Measurements from ENCODE around the gene MRPS27. TPM values are rescaled to one million over a fixed set of nuclear protein-coding genes. Genes with fewer than 3 reads are reported as not detected.
A peak's percentile ranks its signal among the peaks of the same experiment; 100 is the strongest.

The MRPS27 gene
- total and polyA plus RNA-seq, 2 experiments from 2014 or later = 36.4 to 58.5 TPM

DNA sequence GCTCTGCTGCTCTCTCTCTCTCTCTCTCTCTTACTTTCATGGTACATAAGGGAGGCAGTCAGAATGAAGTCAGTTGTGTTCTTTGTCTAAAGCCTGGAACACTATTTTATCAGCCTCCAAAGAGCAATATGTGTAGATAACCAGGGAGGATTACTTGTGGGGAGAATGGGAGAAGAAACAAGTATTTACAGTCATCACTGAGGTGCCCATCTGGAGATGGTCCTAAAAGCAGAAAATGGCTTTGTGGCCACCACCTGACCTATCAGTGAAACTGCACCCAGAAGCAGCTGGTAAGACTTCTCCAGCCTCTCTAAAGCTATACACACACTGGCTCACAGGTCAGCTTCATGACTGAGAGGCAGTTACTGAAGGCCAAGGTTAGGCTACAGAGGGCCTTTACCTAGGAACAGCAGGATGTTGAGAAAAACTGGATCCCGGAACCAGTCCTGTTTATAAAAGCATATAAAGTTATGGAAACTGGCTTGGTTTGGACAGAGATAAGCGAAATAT is 75.1 kb downstream of the MRPS27 start:
- Histone ChIP-seq H3K9ac (no peak overlapping the region), H3K79me2 (ENCODE audit: insufficient read depth) (peaks cover 44% of the 10 kb centered on the region), H3K27ac (no peak overlapping the region), H3K4me2 (ENCODE audit: unreplicated experiment) (no peak overlapping the region), H3K36me3 (ENCODE audit: low read depth) (no peaks in the 10 kb centered on the region), H2AFZ (no peak overlapping the region), H3K9me3 (ENCODE audit: low read depth) (no peaks in the 10 kb centered on the region), H4K20me1 (ENCODE audit: insufficient read depth) (no peaks in the 10 kb centered on the region), H3K27me3 (replicated peaks; ENCODE audit: insufficient read depth) (no peaks in the 10 kb centered on the region), H3K4me1 (ENCODE audit: insufficient read depth) (peaks cover 57% of the 10 kb centered on the region), H3F3A (ENCODE audit: insufficient read depth) (peaks cover 35% of the 10 kb centered on the region), H3K9me2 (ENCODE audit: insufficient read depth) (no peaks in the 10 kb centered on the region), H3K4me3 (no peak overlapping the region)
- WGBS, 2 experiments (ENCODE audit: low coverage in 1 of 2, low lambda C conversion rate in 2 of 2, missing lambda C conversion rate in 2 of 2) = 96 to 97% methylated on average over 2 of the region's 2 CpGs
- in situ Hi-C loops (cut with MboI) = no loop called here
- DNase-seq = peak; percentile 78
- TF ChIP-seq EZH2phosphoT487 (IDR thresholded peaks at IDR 0.05; ENCODE audit: insufficient read depth, low read depth) (no peak), EZH2 (IDR thresholded peaks at IDR 0.05; ENCODE audit: insufficient read depth, poor library complexity, severe bottlenecking) (no peak)

DNA sequence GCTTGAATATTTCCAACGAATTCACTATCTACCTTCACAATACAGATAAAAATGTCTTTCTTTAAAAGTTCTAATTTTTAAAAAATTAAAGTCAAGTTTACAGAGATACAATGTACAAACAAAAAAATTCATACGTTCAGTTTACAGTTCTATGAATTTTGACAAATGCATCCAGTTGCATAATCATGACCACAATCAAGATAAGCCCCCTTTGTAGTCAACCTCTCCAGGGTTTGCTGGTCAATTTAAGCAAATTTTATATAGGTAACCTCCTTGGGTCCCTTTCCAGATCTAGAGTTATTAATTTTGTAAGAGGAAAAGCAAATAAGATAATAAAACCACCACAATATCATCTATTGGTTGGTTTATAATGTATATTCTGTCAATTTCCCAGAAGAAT is 76.3 kb downstream of the MRPS27 start:
- no peak overlapping the region for H2AFZ ChIP-seq
- in situ Hi-C loops (cut with MboI) = no loop called here
- peaks cover 28% of the 10 kb centered on the region for H3F3A ChIP-seq (ENCODE audit: insufficient read depth)
- no peaks in the 10 kb centered on the region for H3K27me3 ChIP-seq (replicated peaks; ENCODE audit: insufficient read depth)
- DNase-seq = no peak
- no peaks in the 10 kb centered on the region for H3K36me3 ChIP-seq (ENCODE audit: low read depth)
- peaks cover 50% of the 10 kb centered on the region for H3K4me1 ChIP-seq (ENCODE audit: insufficient read depth)
- no peaks in the 10 kb centered on the region for H3K9me3 ChIP-seq (ENCODE audit: low read depth)
- H3K4me3 ChIP-seq = no peak overlapping the region
- H3K27ac ChIP-seq = no peak overlapping the region
- no peaks in the 10 kb centered on the region for H4K20me1 ChIP-seq (ENCODE audit: insufficient read depth)
- H3K9ac ChIP-seq = no peak overlapping the region
- no peak overlapping the region for H3K4me2 ChIP-seq (ENCODE audit: unreplicated experiment)
- 89 to 97% methylated on average over 2 of the region's 2 CpGs for WGBS, 2 experiments (ENCODE audit: low coverage in 1 of 2, low lambda C conversion rate in 2 of 2, missing lambda C conversion rate in 2 of 2)
- no peak for TF ChIP-seq EZH2 (IDR thresholded peaks at IDR 0.05; ENCODE audit: insufficient read depth, poor library complexity, severe bottlenecking)
- TF ChIP-seq EZH2phosphoT487 (IDR thresholded peaks at IDR 0.05; ENCODE audit: insufficient read depth, low read depth) = no peak
- peaks cover 47% of the 10 kb centered on the region for H3K79me2 ChIP-seq (ENCODE audit: insufficient read depth)
- no peaks in the 10 kb centered on the region for H3K9me2 ChIP-seq (ENCODE audit: insufficient read depth)

DNA sequence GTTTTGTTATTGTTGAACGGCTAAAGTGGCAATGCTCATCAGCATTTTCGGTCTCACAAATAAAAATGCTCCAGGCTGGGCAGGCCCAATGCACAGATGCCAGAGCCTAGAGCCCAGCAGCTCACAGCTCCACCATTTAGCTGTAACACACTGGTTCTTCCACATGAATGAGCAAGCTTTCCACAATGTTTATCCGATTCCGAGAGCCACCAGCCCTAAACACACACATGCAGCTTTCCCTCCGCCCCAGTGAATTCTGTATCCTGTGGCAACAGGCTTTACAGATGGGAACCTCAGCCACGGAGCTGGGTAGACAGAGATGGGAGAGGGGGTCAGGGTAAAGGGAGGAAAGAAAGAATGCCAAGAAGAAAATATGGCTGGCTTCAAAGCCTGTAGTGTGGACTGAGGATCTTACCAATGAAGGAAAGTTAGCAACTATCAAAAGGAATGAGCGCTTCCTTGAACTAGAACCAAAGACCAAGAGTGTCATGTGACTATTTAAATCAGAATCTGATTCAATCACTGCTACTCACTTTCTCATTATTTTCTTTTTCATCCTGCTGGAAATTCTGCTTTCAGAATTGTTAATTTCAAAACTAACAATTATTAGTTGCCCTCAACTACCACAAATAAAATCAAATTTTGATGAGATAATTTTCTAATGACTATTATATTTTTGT is 77.1 kb downstream of the MRPS27 start:
- Histone ChIP-seq H3K27ac (no peak overlapping the region), H3K4me2 (ENCODE audit: unreplicated experiment) (no peak overlapping the region), H3K4me3 (no peak overlapping the region), H3K79me2 (ENCODE audit: insufficient read depth) (peaks cover 47% of the 10 kb centered on the region), H3K4me1 (ENCODE audit: insufficient read depth) (peaks cover 43% of the 10 kb centered on the region), H2AFZ (no peak overlapping the region), H3K9me3 (ENCODE audit: low read depth) (no peaks in the 10 kb centered on the region), H3K36me3 (ENCODE audit: low read depth) (no peaks in the 10 kb centered on the region), H3F3A (ENCODE audit: insufficient read depth) (peaks cover 23% of the 10 kb centered on the region), H3K9me2 (ENCODE audit: insufficient read depth) (no peaks in the 10 kb centered on the region), H3K27me3 (replicated peaks; ENCODE audit: insufficient read depth) (no peaks in the 10 kb centered on the region), H3K9ac (no peak overlapping the region), H4K20me1 (ENCODE audit: insufficient read depth) (no peaks in the 10 kb centered on the region)
- no peak for TF ChIP-seq EZH2 (IDR thresholded peaks at IDR 0.05; ENCODE audit: insufficient read depth, poor library complexity, severe bottlenecking)
- TF ChIP-seq EZH2phosphoT487 (IDR thresholded peaks at IDR 0.05; ENCODE audit: insufficient read depth, low read depth) = no peak
- 90 to 93% methylated on average over 7 of the region's 7 CpGs for WGBS, 2 experiments (ENCODE audit: low coverage in 1 of 2, low lambda C conversion rate in 2 of 2, missing lambda C conversion rate in 2 of 2)
- in situ Hi-C loops (cut with MboI) = no loop called here
- no peak for DNase-seq

DNA sequence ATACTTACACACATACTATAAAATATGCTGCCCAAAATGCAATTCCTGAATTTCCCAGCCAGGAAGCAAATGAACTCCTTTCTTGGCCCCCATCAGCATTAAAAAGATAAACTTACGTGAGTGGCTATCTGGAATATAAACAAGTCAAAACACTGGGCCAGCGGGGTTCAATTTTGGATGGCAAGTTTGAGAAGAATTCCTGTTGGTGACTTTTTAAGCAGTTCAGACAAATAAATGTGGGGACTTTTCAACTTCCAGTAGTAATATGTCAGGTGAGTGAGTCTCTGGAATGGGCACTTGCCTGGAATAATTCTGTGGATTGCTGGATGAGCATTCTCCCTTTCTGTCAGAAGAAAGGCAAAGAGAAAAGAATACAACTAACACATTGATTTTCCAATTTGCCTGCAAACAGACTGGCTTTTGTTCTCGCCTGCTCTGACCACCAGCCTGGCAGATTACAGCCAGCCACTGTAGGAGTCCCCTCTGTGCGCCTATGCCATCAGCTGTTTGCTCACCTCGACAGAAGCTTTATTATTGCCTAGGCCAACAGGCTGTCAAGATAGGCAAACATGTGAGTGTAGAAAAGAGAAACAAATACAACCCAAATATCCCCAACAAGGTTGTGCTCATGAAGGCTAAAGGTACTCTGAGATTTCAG is 78.6 kb downstream of the MRPS27 start:
- DNase-seq = no peak
- H3K9me2 ChIP-seq (ENCODE audit: insufficient read depth) = no peaks in the 10 kb centered on the region
- H3K4me3 ChIP-seq = no peak overlapping the region
- H4K20me1 ChIP-seq (ENCODE audit: insufficient read depth) = no peaks in the 10 kb centered on the region
- H3K79me2 ChIP-seq (ENCODE audit: insufficient read depth) = peaks cover 43% of the 10 kb centered on the region
- no peaks in the 10 kb centered on the region for H3K27me3 ChIP-seq (replicated peaks; ENCODE audit: insufficient read depth)
- no peaks in the 10 kb centered on the region for H3K36me3 ChIP-seq (ENCODE audit: low read depth)
- H3K4me2 ChIP-seq (ENCODE audit: unreplicated experiment) = no peak overlapping the region
- H3K27ac ChIP-seq = no peak overlapping the region
- no peak overlapping the region for H3K9ac ChIP-seq
- peaks cover 15% of the 10 kb centered on the region; the same call in 1 of the 2 replicates for H3F3A ChIP-seq (ENCODE audit: insufficient read depth)
- no peaks in the 10 kb centered on the region for H3K9me3 ChIP-seq (ENCODE audit: low read depth)
- TF ChIP-seq EZH2phosphoT487 (IDR thresholded peaks at IDR 0.05; ENCODE audit: insufficient read depth, low read depth) (no peak), EZH2 (IDR thresholded peaks at IDR 0.05; ENCODE audit: insufficient read depth, poor library complexity, severe bottlenecking) (no peak)
- 91 to 94% methylated on average over 5 of the region's 5 CpGs for WGBS, 2 experiments (ENCODE audit: low coverage in 1 of 2, low lambda C conversion rate in 2 of 2, missing lambda C conversion rate in 2 of 2)
- in situ Hi-C loops (cut with MboI) = no loop called here
- peaks cover 30% of the 10 kb centered on the region for H3K4me1 ChIP-seq (ENCODE audit: insufficient read depth)
- no peak overlapping the region for H2AFZ ChIP-seq

Data from GM23248 (cell line).